Tibial artery (tissue), 4 donors: ENCODE data around the gene USB1.

Source experiments
- DNase-seq, 2 donors: peaks; one replicate each; pipeline ENCODE4 v3.0.0-alpha.2; 2019
- H3K27ac ChIP-seq, 2 donors: fragments of 200-600 bp; sonication (generic) in 1 of 2; 1 replicate in 1 of 2; 2 replicates in 1 of 2; pipeline ENCODE4 v1.5.1; 2018 to 2019; ENCODE audit warnings: mild to moderate bottlenecking in 1 of 2
- H3K27me3 ChIP-seq, 2 donors: fragments of 200-600 bp; sonication (generic) in 1 of 2; one replicate each; pipeline versions ENCODE4 v1.5.1 to v1.6.0; 2016 to 2019
- H3K36me3 ChIP-seq, 3 donors: fragments of 200-600 bp; sonication (generic) in 2 of 3; one replicate each; pipeline ENCODE4 v1.5.1; 2016 to 2019; ENCODE audit warnings: mild to moderate bottlenecking in 2 of 3
- H3K4me1 ChIP-seq, 4 donors: fragments of 200-600 bp; sonication (generic) in 2 of 4; 1 replicate in 3 of 4; 2 replicates in 1 of 4; pipeline ENCODE4 v1.5.1; 2016 to 2019
- H3K4me3 ChIP-seq, 2 donors: fragments of 200-600 bp; sonication (generic) in 1 of 2; 1 replicate in 1 of 2; 2 replicates in 1 of 2; pipeline ENCODE4 v1.5.1; 2018 to 2019; ENCODE audit warnings: mild to moderate bottlenecking in 2 of 2
- H3K9me3 ChIP-seq, 3 donors: fragments of 200-600 bp; sonication (generic) in 1 of 3; one replicate each; pipeline ENCODE4 v1.5.1; 2016 to 2019
- CTCF ChIP-seq, 2 experiments: fragments of 200-600 bp in 1 of 2; fragments of 450-650 bp in 1 of 2; IDR thresholded peaks; one replicate each; pipeline ENCODE4 v1.5.1; 2017 to 2019; ENCODE audit warnings: antibody characterized with exemption in 2 of 2, mild to moderate bottlenecking in 1 of 2, moderate library complexity in 1 of 2
- intact Hi-C: fragments of 100-400 bp; cut with DNase I; formaldehyde crosslinking; loops from one replicate; pipeline ENCODE4 v1.15.0; 2023; ENCODE audit warnings: low total_unique reads

USB1 gene

GRCh38 chr16:58021661-58022551, 20.7 kb downstream of the USB1 start:
- Histone ChIP-seq H3K9me3 (no peaks in the 10 kb centered on the region), H3K27ac (no peak overlapping the region), H3K4me1 (peaks cover 0 to 40% (median 31%) of the 10 kb centered on the region in 4 donors), H3K36me3 (peaks cover 0 to 34% (median 28%) of the 10 kb centered on the region in 3 donors), H3K27me3 (no peaks in the 10 kb centered on the region), H3K4me3 (no peak overlapping the region)
- intact Hi-C loops = loop anchor here (5.0 kb wide), 2 partner anchors 105 to 175 kb away; partner anchors contain the start of genes CFAP20 and CSNK2A2
- TF ChIP-seq CTCF (IDR thresholded peaks at IDR 0.05) = no peak
- no peak for DNase-seq

- no peaks in the 10 kb centered on the region for H3K27me3 ChIP-seq
- DNase-seq = peak; percentile 45 to 84
- H3K4me3 ChIP-seq = no peak overlapping the region
- H3K4me1 ChIP-seq = peaks cover 0 to 48% (median 40%) of the 10 kb centered on the region in 4 donors
- peak overlapping the region in 1 of 2 donors; percentile 28 for H3K27ac ChIP-seq
- intact Hi-C loops = loop anchor here (5.0 kb wide), 2 partner anchors 105 to 175 kb away; partner anchors contain the start of genes CFAP20 and CSNK2A2
- peaks cover 0 to 25% (median 21%) of the 10 kb centered on the region in 3 donors for H3K36me3 ChIP-seq
- TF ChIP-seq CTCF (IDR thresholded peaks at IDR 0.05) = no peak
- H3K9me3 ChIP-seq = no peaks in the 10 kb centered on the region
These were observed 21.6 kb downstream of the USB1 start for GRCh38 chr16:58022601-58023371.

GRCh38 chr16:58024486-58025350, 23.5 kb downstream of the USB1 start:
- H3K4me3 ChIP-seq = peak overlapping the region; percentile 68 to 71
- peaks cover 0 to 6% (median 4%) of the 10 kb centered on the region in 3 donors for H3K36me3 ChIP-seq
- intact Hi-C loops = loop anchor here (5.0 kb wide), 2 partner anchors 103 to 173 kb away; partner anchors contain the start of genes CFAP20 and CSNK2A2
- peaks cover 0 to 50% (median 41%) of the 10 kb centered on the region in 4 donors for H3K4me1 ChIP-seq
- H3K9me3 ChIP-seq = no peaks in the 10 kb centered on the region
- no peaks in the 10 kb centered on the region for H3K27me3 ChIP-seq
- no peak for TF ChIP-seq CTCF (IDR thresholded peaks at IDR 0.05)
- peak overlapping the region; percentile 72 to 73 for H3K27ac ChIP-seq
- DNase-seq = no peak

- Histone ChIP-seq H3K27ac (peak within 1 kb of the TSS; percentile 72 to 73), H3K27me3 (no peaks in the 10 kb centered on the region), H3K9me3 (no peaks in the 10 kb centered on the region), H3K36me3 (no peaks in the 10 kb centered on the region), H3K4me3 (peak within 1 kb of the TSS; percentile 68 to 71), H3K4me1 (peaks cover 0 to 50% (median 41%) of the 10 kb centered on the region in 4 donors)
- intact Hi-C loops = no loop called here
- no peak for TF ChIP-seq CTCF (IDR thresholded peaks at IDR 0.05)
- peak in 1 of 2 donors; percentile 74 for DNase-seq
These were observed 24.3 kb downstream of the USB1 start, which contains the start of gene MMP15 for GRCh38 chr16:58025351-58026138. TSS of gene MMP15 (plus strand) at chr16:58025754. CDS start at chr16:58026351, 597 bp downstream.
